Measurements from ENCODE around the gene MFAP3. TPM values are rescaled to one million over a fixed set of nuclear protein-coding genes. Genes with fewer than 3 reads are reported as not detected.
"Not testable (repeated sequence)": the region's sequence is repeated elsewhere in the genome, so short reads cannot be mapped to it uniquely, and the experiment has no call there.

MFAP3 gene
- total and polyA plus RNA-seq, 2 donors = 3.5 to 24.2 TPM

DNA sequence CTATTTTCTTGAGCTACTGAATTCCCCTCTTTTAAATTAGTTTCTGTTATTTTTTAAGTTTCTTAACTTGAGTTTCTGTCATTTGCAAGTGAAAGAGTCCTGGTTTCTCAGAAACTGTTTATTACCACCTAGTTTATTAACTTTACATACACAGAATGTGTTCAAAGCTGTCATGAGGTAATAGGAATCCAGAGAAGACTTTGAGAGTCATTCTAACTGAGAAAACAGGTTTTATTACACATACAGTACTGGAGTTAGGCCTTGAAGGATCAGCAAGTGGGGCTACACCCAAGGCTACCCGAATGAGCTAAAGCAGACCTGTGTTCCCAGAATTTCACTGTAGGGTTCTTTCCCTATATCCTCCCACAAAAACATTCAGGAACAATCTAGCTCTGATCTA, 33.1 kb upstream of the MFAP3 start:
- Histone ChIP-seq H3K4me3 (ENCODE audit: low read length in 2 of 2) (no peak overlapping the region), H3K4me1 (ENCODE audit: control insufficient read depth in 2 of 2, insufficient read depth in 2 of 2, low read length in 2 of 2) (no peaks in the 10 kb centered on the region), H3K36me3 (ENCODE audit: control insufficient read depth in 2 of 2, insufficient read depth in 2 of 2, low read length in 1 of 2) (peaks cover 0 to 7% of the 10 kb centered on the region in 2 donors), H3K9me3 (ENCODE audit: control insufficient read depth in 2 of 2, insufficient read depth in 1 of 2, low read length in 1 of 2) (no peaks in the 10 kb centered on the region), H3K27ac (ENCODE audit: low read depth in 1 of 2, low read length in 1 of 2) (no peak overlapping the region), H3K27me3 (ENCODE audit: control insufficient read depth in 2 of 2, insufficient read depth in 1 of 2, low read length in 1 of 2) (no peaks in the 10 kb centered on the region)
- WGBS = 97% methylated on average over 1 of the region's 1 CpG
- no peak for DNase-seq (ENCODE audit: low read depth in 6 of 9, low spot score in 9 of 9)

- no peaks in the 10 kb centered on the region for H3K4me1 ChIP-seq (ENCODE audit: control insufficient read depth in 2 of 2, insufficient read depth in 2 of 2, low read length in 2 of 2)
- H3K36me3 ChIP-seq (ENCODE audit: control insufficient read depth in 2 of 2, insufficient read depth in 2 of 2, low read length in 1 of 2) = peaks cover 0 to 7% of the 10 kb centered on the region in 2 donors
- H3K27ac ChIP-seq (ENCODE audit: low read depth in 1 of 2, low read length in 1 of 2) = no peak overlapping the region
- DNase-seq (ENCODE audit: low read depth in 6 of 9, low spot score in 9 of 9) = no peak
- H3K27me3 ChIP-seq (ENCODE audit: control insufficient read depth in 2 of 2, insufficient read depth in 1 of 2, low read length in 1 of 2) = no peaks in the 10 kb centered on the region
- no peaks in the 10 kb centered on the region for H3K9me3 ChIP-seq (ENCODE audit: control insufficient read depth in 2 of 2, insufficient read depth in 1 of 2, low read length in 1 of 2)
- WGBS = 65% methylated on average over 3 of the region's 3 CpGs
- H3K4me3 ChIP-seq (ENCODE audit: low read length in 2 of 2) = no peak overlapping the region
Measured at GRCh38 chr5:154010660-154011059, 28.1 kb upstream of the MFAP3 start.

- DNase-seq (ENCODE audit: low read depth in 6 of 9, low spot score in 9 of 9) = no peak
- Histone ChIP-seq H3K4me1 (ENCODE audit: control insufficient read depth in 2 of 2, insufficient read depth in 2 of 2, low read length in 2 of 2) (no peaks in the 10 kb centered on the region), H3K27me3 (ENCODE audit: control insufficient read depth in 2 of 2, insufficient read depth in 1 of 2, low read length in 1 of 2) (no peaks in the 10 kb centered on the region), H3K36me3 (ENCODE audit: control insufficient read depth in 2 of 2, insufficient read depth in 2 of 2, low read length in 1 of 2) (peaks cover 0 to 7% of the 10 kb centered on the region in 2 donors), H3K27ac (ENCODE audit: low read depth in 1 of 2, low read length in 1 of 2) (no peak overlapping the region), H3K4me3 (ENCODE audit: low read length in 2 of 2) (no peak overlapping the region), H3K9me3 (ENCODE audit: control insufficient read depth in 2 of 2, insufficient read depth in 1 of 2, low read length in 1 of 2) (no peaks in the 10 kb centered on the region)
- WGBS = 98% methylated on average over 4 of the region's 4 CpGs
Measured at GRCh38 chr5:154015071-154015693, 23.6 kb upstream of the MFAP3 start.

DNA sequence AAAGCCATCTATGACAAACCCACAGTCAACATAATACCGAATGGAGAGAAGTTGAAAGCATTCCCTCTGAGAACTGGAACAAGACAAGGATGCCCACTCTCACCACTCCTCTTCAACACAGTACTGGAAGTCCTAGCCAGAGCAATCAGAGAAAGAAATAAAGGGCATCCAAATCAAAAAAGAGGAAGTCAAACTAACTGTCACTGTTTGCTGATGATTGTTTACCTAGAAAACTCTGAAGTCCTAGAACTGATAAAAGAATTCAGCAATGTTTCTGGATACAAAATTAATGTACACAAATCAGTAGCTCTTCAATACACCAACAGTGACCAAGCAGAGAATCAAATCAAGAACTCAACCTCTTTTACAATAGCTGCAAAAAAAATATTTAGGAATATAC, 19.8 kb upstream of the MFAP3 start:
- H3K4me1 ChIP-seq (ENCODE audit: control insufficient read depth in 2 of 2, insufficient read depth in 2 of 2, low read length in 2 of 2); H3K36me3 ChIP-seq (ENCODE audit: control insufficient read depth in 2 of 2, insufficient read depth in 2 of 2, low read length in 1 of 2); H3K27me3 ChIP-seq (ENCODE audit: control insufficient read depth in 2 of 2, insufficient read depth in 1 of 2, low read length in 1 of 2); H3K27ac ChIP-seq (ENCODE audit: low read depth in 1 of 2, low read length in 1 of 2); H3K9me3 ChIP-seq (ENCODE audit: control insufficient read depth in 2 of 2, insufficient read depth in 1 of 2, low read length in 1 of 2); DNase-seq (ENCODE audit: low read depth in 6 of 9, low spot score in 9 of 9); H3K4me3 ChIP-seq (ENCODE audit: low read length in 2 of 2): not testable (repeated sequence)
- 100% methylated on average over 1 of the region's 1 CpG for WGBS

DNA sequence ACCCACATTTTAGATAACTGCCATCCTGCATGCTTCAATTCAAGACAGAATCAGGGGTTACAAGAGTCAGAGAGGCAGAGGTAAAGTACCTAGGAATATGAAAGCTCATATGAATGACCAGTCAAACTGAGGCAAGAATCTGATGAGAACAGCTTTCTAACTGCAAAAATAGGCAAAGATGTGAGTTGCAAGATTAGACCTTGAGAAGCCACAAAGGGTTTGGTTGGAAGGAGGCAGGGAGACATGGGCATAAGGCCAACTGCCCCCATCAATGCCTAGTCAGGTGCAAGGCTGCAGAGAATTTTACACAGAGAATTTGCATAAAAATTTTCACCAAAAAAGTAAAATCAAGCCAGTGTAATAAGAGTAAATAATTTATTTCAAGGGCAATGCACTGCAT, 12.8 kb upstream of the MFAP3 start:
- H3K9me3 ChIP-seq (ENCODE audit: control insufficient read depth in 2 of 2, insufficient read depth in 1 of 2, low read length in 1 of 2) = no peaks in the 10 kb centered on the region
- no peaks in the 10 kb centered on the region for H3K27me3 ChIP-seq (ENCODE audit: control insufficient read depth in 2 of 2, insufficient read depth in 1 of 2, low read length in 1 of 2)
- no peak overlapping the region for H3K4me3 ChIP-seq (ENCODE audit: low read length in 2 of 2)
- no peak for DNase-seq (ENCODE audit: low read depth in 6 of 9, low spot score in 9 of 9)
- peaks cover 7 to 17% of the 10 kb centered on the region in 2 donors for H3K36me3 ChIP-seq (ENCODE audit: control insufficient read depth in 2 of 2, insufficient read depth in 2 of 2, low read length in 1 of 2)
- no peak overlapping the region for H3K27ac ChIP-seq (ENCODE audit: low read depth in 1 of 2, low read length in 1 of 2)
- no peaks in the 10 kb centered on the region for H3K4me1 ChIP-seq (ENCODE audit: control insufficient read depth in 2 of 2, insufficient read depth in 2 of 2, low read length in 2 of 2)

DNA sequence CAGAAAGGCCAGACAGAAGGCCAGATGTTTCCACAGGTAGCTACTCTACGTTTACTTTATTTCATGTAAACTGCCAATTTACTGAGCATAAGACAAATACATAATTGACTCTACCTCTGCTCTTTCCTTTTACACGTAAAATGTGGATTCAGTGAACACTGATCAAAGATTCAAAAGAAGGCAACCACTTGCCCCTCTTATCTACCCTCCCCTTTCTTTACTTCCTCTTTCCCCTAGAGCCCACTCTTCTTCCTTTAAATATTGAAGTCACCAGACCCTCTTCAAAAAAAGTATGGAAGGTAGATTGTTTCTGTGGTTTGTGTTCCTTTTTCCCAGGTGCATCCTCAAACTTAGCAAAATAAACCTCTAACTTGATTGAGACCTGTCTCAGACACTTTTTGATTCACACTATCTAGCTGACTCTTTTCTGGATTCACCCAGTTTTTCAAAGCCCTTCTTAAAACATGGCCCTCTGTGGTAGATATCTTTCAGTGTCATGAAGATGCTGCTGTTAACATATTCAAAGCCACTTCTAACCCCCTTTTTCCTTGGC, 6.8 kb upstream of the MFAP3 start:
- WGBS = 56% methylated on average over 2 of the region's 2 CpGs
- Histone ChIP-seq H3K27ac (ENCODE audit: low read depth in 1 of 2, low read length in 1 of 2) (no peak overlapping the region), H3K4me3 (ENCODE audit: low read length in 2 of 2) (no peak overlapping the region), H3K36me3 (ENCODE audit: control insufficient read depth in 2 of 2, insufficient read depth in 2 of 2, low read length in 1 of 2) (peaks cover 3 to 8% of the 10 kb centered on the region in 2 donors), H3K4me1 (ENCODE audit: control insufficient read depth in 2 of 2, insufficient read depth in 2 of 2, low read length in 2 of 2) (no peaks in the 10 kb centered on the region), H3K9me3 (ENCODE audit: control insufficient read depth in 2 of 2, insufficient read depth in 1 of 2, low read length in 1 of 2) (no peaks in the 10 kb centered on the region), H3K27me3 (ENCODE audit: control insufficient read depth in 2 of 2, insufficient read depth in 1 of 2, low read length in 1 of 2) (no peaks in the 10 kb centered on the region)
- DNase-seq (ENCODE audit: low read depth in 6 of 9, low spot score in 9 of 9) = no peak

GRCh38 chr5:154034944-154035343, 3.8 kb upstream of the MFAP3 start:
- DNase-seq (ENCODE audit: low read depth in 6 of 9, low spot score in 9 of 9) = no peak
- 98% methylated on average over 3 of the region's 3 CpGs for WGBS
- H3K9me3 ChIP-seq (ENCODE audit: control insufficient read depth in 2 of 2, insufficient read depth in 1 of 2, low read length in 1 of 2) = no peaks in the 10 kb centered on the region
- H3K4me3 ChIP-seq (ENCODE audit: low read length in 2 of 2) = no peak overlapping the region
- H3K36me3 ChIP-seq (ENCODE audit: control insufficient read depth in 2 of 2, insufficient read depth in 2 of 2, low read length in 1 of 2) = no peaks in the 10 kb centered on the region
- H3K27ac ChIP-seq (ENCODE audit: low read depth in 1 of 2, low read length in 1 of 2) = no peak overlapping the region
- H3K27me3 ChIP-seq (ENCODE audit: control insufficient read depth in 2 of 2, insufficient read depth in 1 of 2, low read length in 1 of 2) = no peaks in the 10 kb centered on the region
- no peaks in the 10 kb centered on the region for H3K4me1 ChIP-seq (ENCODE audit: control insufficient read depth in 2 of 2, insufficient read depth in 2 of 2, low read length in 2 of 2)

- DNase-seq (ENCODE audit: low read depth in 6 of 9, low spot score in 9 of 9) = peak in 5 of 9 donors; percentile 17 to 43 (median 36)
- H3K36me3 ChIP-seq (ENCODE audit: control insufficient read depth in 2 of 2, insufficient read depth in 2 of 2, low read length in 1 of 2) = no peaks in the 10 kb centered on the region
- no peaks in the 10 kb centered on the region for H3K4me1 ChIP-seq (ENCODE audit: control insufficient read depth in 2 of 2, insufficient read depth in 2 of 2, low read length in 2 of 2)
- H3K27me3 ChIP-seq (ENCODE audit: control insufficient read depth in 2 of 2, insufficient read depth in 1 of 2, low read length in 1 of 2) = no peaks in the 10 kb centered on the region
- WGBS = under 1% methylated on average over 22 of the region's 22 CpGs
- peak overlapping the region; percentile 86 to 89 for H3K27ac ChIP-seq (ENCODE audit: low read depth in 1 of 2, low read length in 1 of 2)
- no peaks in the 10 kb centered on the region for H3K9me3 ChIP-seq (ENCODE audit: control insufficient read depth in 2 of 2, insufficient read depth in 1 of 2, low read length in 1 of 2)
- H3K4me3 ChIP-seq (ENCODE audit: low read length in 2 of 2) = peak overlapping the region; percentile 59 to 64
Measured at GRCh38 chr5:154038261-154038706, 483 bp upstream of the MFAP3 start.

DNA sequence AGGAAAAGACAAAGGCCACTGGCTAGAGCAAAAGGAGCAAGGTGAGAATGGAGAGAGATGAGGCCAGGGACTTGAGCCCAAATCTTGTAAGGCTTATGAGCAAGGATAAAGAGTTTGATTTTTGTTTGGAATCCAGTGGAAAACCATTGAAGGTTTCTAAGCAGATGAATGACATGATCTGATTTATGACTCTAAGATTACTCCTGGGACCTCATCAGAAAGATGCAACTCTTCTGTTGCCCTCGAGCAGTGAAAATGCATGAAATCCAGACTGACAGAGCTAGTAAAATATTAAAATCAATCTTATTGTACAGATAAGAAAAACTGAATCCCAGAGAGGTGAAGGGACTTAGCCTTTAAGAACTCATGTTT, 677 bp downstream of the MFAP3 start:
- no peaks in the 10 kb centered on the region for H3K36me3 ChIP-seq (ENCODE audit: control insufficient read depth in 2 of 2, insufficient read depth in 2 of 2, low read length in 1 of 2)
- no peaks in the 10 kb centered on the region for H3K27me3 ChIP-seq (ENCODE audit: control insufficient read depth in 2 of 2, insufficient read depth in 1 of 2, low read length in 1 of 2)
- 85% methylated on average over 1 of the region's 1 CpG for WGBS
- H3K27ac ChIP-seq (ENCODE audit: low read depth in 1 of 2, low read length in 1 of 2) = no peak overlapping the region
- no peak for DNase-seq (ENCODE audit: low read depth in 6 of 9, low spot score in 9 of 9)
- no peaks in the 10 kb centered on the region for H3K9me3 ChIP-seq (ENCODE audit: control insufficient read depth in 2 of 2, insufficient read depth in 1 of 2, low read length in 1 of 2)
- peak overlapping the region; percentile 59 to 64 for H3K4me3 ChIP-seq (ENCODE audit: low read length in 2 of 2)
- no peaks in the 10 kb centered on the region for H3K4me1 ChIP-seq (ENCODE audit: control insufficient read depth in 2 of 2, insufficient read depth in 2 of 2, low read length in 2 of 2)
